GM06990 (cell line): ENCODE results near the gene PPP1R14D.
"Not testable (repeated sequence)": the region's sequence is repeated elsewhere in the genome, so short reads cannot be mapped to it uniquely, and the experiment has no call there.

Experiments used
- DNase-seq: peaks from one replicate; pipeline ENCODE4 v3.0.0-alpha.2; 2011; ENCODE audit not compliant: insufficient read length; ENCODE audit errors: extremely low read depth
- H3K27me3 ChIP-seq: replicated peaks from 2 replicates; pipeline ENCODE4 v1.6.0; 2011; ENCODE audit warnings: low read length; ENCODE audit not compliant: control insufficient read depth, insufficient read depth
- H3K36me3 ChIP-seq: 2 replicates; pipeline ENCODE4 v1.5.1; 2011; ENCODE audit warnings: low read length; ENCODE audit not compliant: control insufficient read depth, insufficient read depth
- H3K4me3 ChIP-seq: replicated peaks from 2 replicates; pipeline ENCODE4 v1.5.1; 2011; ENCODE audit warnings: low read depth, mild to moderate bottlenecking, control low read depth, low read length
- TF ChIP-seq, protein P1 (sequence below): IDR thresholded peaks from 2 replicates; pipeline ENCODE4 v1.5.1; 2011; ENCODE audit warnings: low read length, control low read depth, mild to moderate bottlenecking, inconsistent platforms; ENCODE audit not compliant: insufficient read depth, poor library complexity, severe bottlenecking

PPP1R14D gene

DNA sequence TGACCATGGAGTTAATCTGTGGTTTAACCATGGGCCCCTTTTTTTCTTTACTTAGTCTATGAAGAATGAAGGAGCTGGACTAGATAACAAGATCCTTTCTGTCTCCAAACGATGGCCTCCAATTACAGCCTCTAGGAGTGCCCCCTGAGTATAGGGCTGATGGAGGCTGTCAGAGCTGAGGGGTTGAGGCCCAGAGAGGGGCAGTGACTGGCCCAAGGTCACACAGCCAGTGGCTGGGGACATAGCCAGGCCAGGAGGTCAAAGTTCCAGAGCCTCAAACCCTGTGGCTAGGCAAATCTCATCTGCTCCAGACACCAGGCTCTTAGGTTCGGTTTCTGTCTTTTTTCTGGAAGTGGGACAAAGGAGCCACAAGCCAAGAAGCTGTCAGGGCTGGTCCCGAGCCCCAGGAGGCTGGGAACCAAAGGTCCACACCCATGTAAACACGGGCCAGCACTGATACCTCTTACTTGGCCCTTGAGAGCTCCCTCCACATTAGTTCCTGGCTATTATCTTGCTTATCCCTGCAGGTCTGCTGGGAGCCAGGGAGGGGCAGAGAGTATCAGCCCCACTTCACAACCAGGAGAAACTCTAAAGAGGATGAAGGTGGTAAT lies 35.3 kb upstream of the PPP1R14D start:
- H3K27me3 ChIP-seq = no peaks in the 10 kb centered on the region
- TF ChIP-seq, protein P1, sequence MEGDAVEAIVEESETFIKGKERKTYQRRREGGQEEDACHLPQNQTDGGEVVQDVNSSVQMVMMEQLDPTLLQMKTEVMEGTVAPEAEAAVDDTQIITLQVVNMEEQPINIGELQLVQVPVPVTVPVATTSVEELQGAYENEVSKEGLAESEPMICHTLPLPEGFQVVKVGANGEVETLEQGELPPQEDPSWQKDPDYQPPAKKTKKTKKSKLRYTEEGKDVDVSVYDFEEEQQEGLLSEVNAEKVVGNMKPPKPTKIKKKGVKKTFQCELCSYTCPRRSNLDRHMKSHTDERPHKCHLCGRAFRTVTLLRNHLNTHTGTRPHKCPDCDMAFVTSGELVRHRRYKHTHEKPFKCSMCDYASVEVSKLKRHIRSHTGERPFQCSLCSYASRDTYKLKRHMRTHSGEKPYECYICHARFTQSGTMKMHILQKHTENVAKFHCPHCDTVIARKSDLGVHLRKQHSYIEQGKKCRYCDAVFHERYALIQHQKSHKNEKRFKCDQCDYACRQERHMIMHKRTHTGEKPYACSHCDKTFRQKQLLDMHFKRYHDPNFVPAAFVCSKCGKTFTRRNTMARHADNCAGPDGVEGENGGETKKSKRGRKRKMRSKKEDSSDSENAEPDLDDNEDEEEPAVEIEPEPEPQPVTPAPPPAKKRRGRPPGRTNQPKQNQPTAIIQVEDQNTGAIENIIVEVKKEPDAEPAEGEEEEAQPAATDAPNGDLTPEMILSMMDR = no peak
- H3K36me3 ChIP-seq = no peaks in the 10 kb centered on the region
- DNase-seq = no peak
- H3K4me3 ChIP-seq = no peak overlapping the region

- H3K4me3 ChIP-seq, DNase-seq, H3K36me3 ChIP-seq, H3K27me3 ChIP-seq: not testable (repeated sequence)
Measured at GRCh38 chr15:40861147-40861546, 32.6 kb upstream of the PPP1R14D start.

GRCh38 chr15:40859206-40859851 lies 30.8 kb upstream of the PPP1R14D start:
- TF ChIP-seq, protein P1 = peak; percentile 95

DNA sequence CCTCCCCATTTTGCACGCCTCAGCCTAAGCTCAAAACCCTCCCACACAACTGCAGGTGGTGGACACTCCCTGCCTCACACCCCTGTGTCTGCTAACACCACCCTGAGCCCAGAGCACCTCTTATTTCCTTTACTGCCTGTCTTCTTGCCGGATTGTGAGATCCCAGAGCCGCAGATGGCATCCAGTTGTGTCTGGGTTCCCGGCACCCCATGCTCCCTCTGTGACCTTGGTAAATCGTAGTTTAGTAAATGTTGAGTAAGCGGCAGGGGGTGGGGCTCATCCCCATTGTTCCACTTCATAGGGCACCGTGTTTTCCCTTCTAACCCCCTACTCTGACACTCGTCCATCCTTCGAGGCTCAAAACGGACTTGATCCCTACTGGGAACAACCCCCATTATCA lies 30.2 kb upstream of the PPP1R14D start:
- H3K36me3 ChIP-seq = no peaks in the 10 kb centered on the region
- TF ChIP-seq, protein P1 = no peak
- no peak overlapping the region for H3K4me3 ChIP-seq
- H3K27me3 ChIP-seq = no peaks in the 10 kb centered on the region
- no peak for DNase-seq

More at GRCh38 chr15:40859206-40859851, 30.8 kb upstream of the PPP1R14D start:
- H3K4me3 ChIP-seq = no peak overlapping the region
- peak; percentile 67 for DNase-seq
- H3K36me3 ChIP-seq = no peaks in the 10 kb centered on the region
- H3K27me3 ChIP-seq = no peaks in the 10 kb centered on the region

GRCh38 chr15:40857601-40858341 lies 29.3 kb upstream of the PPP1R14D start:
- no peaks in the 10 kb centered on the region for H3K36me3 ChIP-seq
- H3K27me3 ChIP-seq = no peaks in the 10 kb centered on the region
- H3K4me3 ChIP-seq = no peak overlapping the region
- DNase-seq = peak; percentile 75
- TF ChIP-seq, protein P1 = peak; percentile 96

- DNase-seq = no peak
- no peaks in the 10 kb centered on the region for H3K27me3 ChIP-seq
- H3K4me3 ChIP-seq = no peak overlapping the region
- H3K36me3 ChIP-seq = no peaks in the 10 kb centered on the region
- TF ChIP-seq, protein P1 = no peak
Measured at GRCh38 chr15:40856746-40857145, 28.2 kb upstream of the PPP1R14D start.
